ENCODE results near the gene PTPRJ. TPM values are rescaled to one million over a fixed set of nuclear protein-coding genes. Genes with fewer than 3 reads are reported as not detected.

The PTPRJ gene
- polyA plus RNA-seq, 3 donors = 10.0 to 36.4 (median 14.6) TPM

GRCh38 chr11:47983464-47984397 is 3.4 kb downstream of the PTPRJ start:
- intact Hi-C loops (cut with micrococcal nuclease) = loop anchor here (2.0 to 5.0 kb wide), 4 partner anchors 34 to 123 kb away; no protein-coding TSS in a partner anchor
- H3K36me3 ChIP-seq (replicated peaks in 1 of 2; ENCODE audit: control insufficient read depth in 1 of 2, insufficient read depth in 2 of 2, low read length in 2 of 2) = peaks cover 0 to 8% of the 10 kb centered on the region in 2 donors
- H3K4me1 ChIP-seq (ENCODE audit: control insufficient read depth in 1 of 2, insufficient read depth in 2 of 2, low read length in 2 of 2) = peaks cover 77 to 78% of the 10 kb centered on the region in 2 donors
- Mint-ChIP-seq H3K36me3 (peaks cover 8 to 23% of the 10 kb centered on the region in 2 donors), H3K27me3 (ENCODE audit: low read depth in 3 of 3) (peaks cover 0 to 9% (median 4%) of the 10 kb centered on the region in 3 donors), H3K9me3 (no peaks in the 10 kb centered on the region), H3K4me3 (peak overlapping the region; percentile 65 to 86), H3K4me1 (peaks cover 71% of the 10 kb centered on the region), H3K27ac (peak overlapping the region; percentile 88 to 94 (median 91))
- peaks cover 79% of the 10 kb centered on the region for H4K20me1 ChIP-seq (ENCODE audit: insufficient read depth, low read length)
- H3K4me3 ChIP-seq (replicated peaks in 1 of 3; ENCODE audit: low read depth in 2 of 3, low read length in 3 of 3) = peak overlapping the region in 2 of 3 experiments; percentile 14 to 65
- TF ChIP-seq, protein P1, sequence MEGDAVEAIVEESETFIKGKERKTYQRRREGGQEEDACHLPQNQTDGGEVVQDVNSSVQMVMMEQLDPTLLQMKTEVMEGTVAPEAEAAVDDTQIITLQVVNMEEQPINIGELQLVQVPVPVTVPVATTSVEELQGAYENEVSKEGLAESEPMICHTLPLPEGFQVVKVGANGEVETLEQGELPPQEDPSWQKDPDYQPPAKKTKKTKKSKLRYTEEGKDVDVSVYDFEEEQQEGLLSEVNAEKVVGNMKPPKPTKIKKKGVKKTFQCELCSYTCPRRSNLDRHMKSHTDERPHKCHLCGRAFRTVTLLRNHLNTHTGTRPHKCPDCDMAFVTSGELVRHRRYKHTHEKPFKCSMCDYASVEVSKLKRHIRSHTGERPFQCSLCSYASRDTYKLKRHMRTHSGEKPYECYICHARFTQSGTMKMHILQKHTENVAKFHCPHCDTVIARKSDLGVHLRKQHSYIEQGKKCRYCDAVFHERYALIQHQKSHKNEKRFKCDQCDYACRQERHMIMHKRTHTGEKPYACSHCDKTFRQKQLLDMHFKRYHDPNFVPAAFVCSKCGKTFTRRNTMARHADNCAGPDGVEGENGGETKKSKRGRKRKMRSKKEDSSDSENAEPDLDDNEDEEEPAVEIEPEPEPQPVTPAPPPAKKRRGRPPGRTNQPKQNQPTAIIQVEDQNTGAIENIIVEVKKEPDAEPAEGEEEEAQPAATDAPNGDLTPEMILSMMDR (IDR thresholded peaks at IDR 0.05) = no peak
- peak overlapping the region; percentile 6 for H3K9ac ChIP-seq (ENCODE audit: insufficient read depth, low read length, poor library complexity, severe bottlenecking)
- H3K79me2 ChIP-seq (ENCODE audit: insufficient read depth, low read length) = peaks cover 78% of the 10 kb centered on the region
- H3K9me3 ChIP-seq (replicated peaks in 1 of 2; ENCODE audit: control insufficient read depth in 1 of 2, insufficient read depth in 1 of 2, low read length in 2 of 2) = no peaks in the 10 kb centered on the region
- peak overlapping the region; percentile 87 for H3K4me2 ChIP-seq (replicated peaks; ENCODE audit: extremely low read depth, low read length, poor library complexity, severe bottlenecking)
- no peak overlapping the region for H2AFZ ChIP-seq (ENCODE audit: insufficient read depth, low read depth, low read length, poor library complexity, severe bottlenecking)
- WGBS (ENCODE audit: insufficient coverage) = 73% methylated on average over 4 of the region's 10 CpGs
- H3K27ac ChIP-seq (ENCODE audit: low read depth in 1 of 2, low read length in 2 of 2) = peak overlapping the region; percentile 36 to 76
- peak in 2 of 3 donors; percentile 72 for DNase-seq
- peaks cover 0 to 7% of the 10 kb centered on the region in 2 donors for H3K27me3 ChIP-seq (ENCODE audit: control insufficient read depth in 2 of 2, insufficient read depth in 2 of 2, low read length in 2 of 2)

DNA sequence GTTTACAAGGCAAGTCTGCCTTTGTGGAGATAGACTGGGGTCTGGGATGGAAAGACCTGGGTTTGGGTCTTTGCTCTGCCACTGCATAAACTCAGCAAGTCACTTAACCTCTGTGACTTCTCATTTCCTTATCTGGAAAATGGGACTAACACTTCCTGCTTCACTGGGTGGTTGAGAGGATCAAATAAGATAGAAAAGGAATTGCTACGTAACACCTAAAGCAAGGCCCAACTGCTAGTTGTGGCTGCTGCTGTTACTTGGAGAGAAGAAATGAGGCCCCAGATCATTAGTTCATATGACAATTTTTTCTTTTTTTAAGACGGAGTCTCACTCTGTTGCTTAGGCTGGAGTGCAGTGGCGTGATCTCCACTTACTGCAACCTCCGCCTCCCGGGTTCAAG is 5.9 kb downstream of the PTPRJ start:
- H3K4me3 ChIP-seq (replicated peaks in 1 of 3; ENCODE audit: low read depth in 2 of 3, low read length in 3 of 3) = peak overlapping the region in 1 of 3 experiments; percentile 23
- H3K27me3 Mint-ChIP-seq (ENCODE audit: low read depth in 3 of 3) = peaks cover 0 to 1% (median 0%) of the 10 kb centered on the region in 3 donors
- peak overlapping the region in 1 of 2 donors; percentile 73 for H3K4me3 Mint-ChIP-seq
- TF ChIP-seq, protein P1 (IDR thresholded peaks at IDR 0.05) = no peak
- no peak overlapping the region for H2AFZ ChIP-seq (ENCODE audit: insufficient read depth, low read depth, low read length, poor library complexity, severe bottlenecking)
- no peak overlapping the region for H3K9ac ChIP-seq (ENCODE audit: insufficient read depth, low read length, poor library complexity, severe bottlenecking)
- no peak for DNase-seq
- peak overlapping the region; percentile 67 to 86 for H3K27ac ChIP-seq (ENCODE audit: low read depth in 1 of 2, low read length in 2 of 2)
- peaks cover 84% of the 10 kb centered on the region for H3K4me1 Mint-ChIP-seq
- H3K27ac Mint-ChIP-seq = peak overlapping the region; percentile 11 to 90 (median 81)
- no peaks in the 10 kb centered on the region for H3K9me3 Mint-ChIP-seq
- peaks cover 0 to 8% of the 10 kb centered on the region in 2 donors for H3K36me3 ChIP-seq (replicated peaks in 1 of 2; ENCODE audit: control insufficient read depth in 1 of 2, insufficient read depth in 2 of 2, low read length in 2 of 2)
- H3K9me3 ChIP-seq (replicated peaks in 1 of 2; ENCODE audit: control insufficient read depth in 1 of 2, insufficient read depth in 1 of 2, low read length in 2 of 2) = no peaks in the 10 kb centered on the region
- H3K4me2 ChIP-seq (replicated peaks; ENCODE audit: extremely low read depth, low read length, poor library complexity, severe bottlenecking) = peak overlapping the region; percentile 39
- intact Hi-C loops (cut with micrococcal nuclease) = no loop called here
- no peaks in the 10 kb centered on the region for H3K27me3 ChIP-seq (ENCODE audit: control insufficient read depth in 2 of 2, insufficient read depth in 2 of 2, low read length in 2 of 2)
- peaks cover 96% of the 10 kb centered on the region for H4K20me1 ChIP-seq (ENCODE audit: insufficient read depth, low read length)
- H3K36me3 Mint-ChIP-seq = peaks cover 14 to 28% of the 10 kb centered on the region in 2 donors
- H3K4me1 ChIP-seq (ENCODE audit: control insufficient read depth in 1 of 2, insufficient read depth in 2 of 2, low read length in 2 of 2) = peaks cover 93 to 96% of the 10 kb centered on the region in 2 donors
- WGBS (ENCODE audit: insufficient coverage) = 88% methylated on average over 3 of the region's 5 CpGs
- H3K79me2 ChIP-seq (ENCODE audit: insufficient read depth, low read length) = peaks cover 96% of the 10 kb centered on the region
